Body of pancreas (tissue), 4 donors: ENCODE results near the gene TBX15. TPM values are rescaled to one million over a fixed set of nuclear protein-coding genes. Genes with fewer than 3 reads are reported as not detected.

Source experiments
- ATAC-seq: fragments of 150-250 bp; one replicate; pipeline ENCODE4 v1.9.1; 2016
- DNase-seq, 4 donors: peaks; one replicate each; pipeline ENCODE4 v3.0.0-alpha.2; 2019
- H3K27ac ChIP-seq, 4 donors: fragments of 200-600 bp; sonication (generic); 1 replicate in 3 of 4; 2 replicates in 1 of 4; pipeline versions ENCODE4 v1.5.1 to v1.6.1; 2016 to 2019; ENCODE audit warnings: mild to moderate bottlenecking in 1 of 4, mixed read lengths in 1 of 4, moderate library complexity in 1 of 4
- H3K27me3 ChIP-seq, 2 donors: fragments of 200-600 bp; sonication (generic); one replicate each; pipeline ENCODE4 v1.6.0; 2016; ENCODE audit warnings: mild to moderate bottlenecking in 1 of 2
- H3K36me3 ChIP-seq, 2 donors: fragments of 200-600 bp; sonication (generic); replicated peaks in 1 of 2; 2 replicates each; pipeline ENCODE4 v1.5.1; 2016; ENCODE audit warnings: low read depth in 2 of 2; ENCODE audit not compliant: insufficient read depth in 1 of 2
- H3K4me1 ChIP-seq: fragments of 200-600 bp; sonication (generic); one replicate; pipeline ENCODE4 v1.6.0; 2016
- H3K4me3 ChIP-seq, 2 donors: fragments of 200-600 bp; sonication (generic); 1 replicate in 1 of 2; 2 replicates in 1 of 2; pipeline ENCODE4 v1.5.1; 2016 to 2019
- H3K9me3 ChIP-seq, 3 donors: fragments of 200-600 bp; sonication (generic); 1 replicate in 2 of 3; 2 replicates in 1 of 3; pipeline ENCODE4 v1.5.1; 2016
- CTCF ChIP-seq, 7 experiments: fragments of 450-650 bp in 4 of 7; fragments of 200-600 bp in 3 of 7; sonication (generic) in 3 of 7; IDR thresholded peaks; one replicate each; pipeline ENCODE4 v1.5.1; 2016 to 2019; ENCODE audit warnings: antibody characterized with exemption in 7 of 7
- POLR2A ChIP-seq, 3 donors: fragments of 450-650 bp; IDR thresholded peaks; one replicate each; pipeline ENCODE4 v1.6.1; 2016; ENCODE audit warnings: antibody characterized with exemption in 3 of 3, mild to moderate bottlenecking in 2 of 3
- WGBS, 2 donors: methylation state at CpG; one replicate each; pipeline ENCODE4 v1.1.5; 2017; 5-methylcytosine and 5-hydroxymethylcytosine counted together
- intact Hi-C: fragments of 100-400 bp; cut with DNase I; formaldehyde crosslinking; loops from one replicate; pipeline ENCODE4 v1.15.1; 2023
- total RNA-seq, 2 donors: library from RNA; depleted of rRNA; stranded (reverse); fragments of >200 nt; gene quantifications; one replicate each; pipeline ENCODE4 v1.1.0, GENCODE V29; 2016

The TBX15 gene
- total RNA-seq, 2 donors from 2014 or later, result not detected

- H3K4me3 ChIP-seq, result no peak overlapping the region
- H3K4me1 ChIP-seq, result peaks cover 28% of the 10 kb centered on the region
- 12 to 15% methylated on average over 2 of the region's 2 CpGs for WGBS, 2 donors
- peaks cover 0 to 18% of the 10 kb centered on the region in 2 donors for H3K27me3 ChIP-seq
- TF ChIP-seq POLR2A (IDR thresholded peaks at IDR 0.05) (no peak), CTCF (IDR thresholded peaks at IDR 0.05) (no peak)
- H3K27ac ChIP-seq, result no peak overlapping the region
- ATAC-seq, result no peak
- H3K9me3 ChIP-seq, result no peaks in the 10 kb centered on the region
- no peaks in the 10 kb centered on the region for H3K36me3 ChIP-seq
- intact Hi-C loops, result loop anchor here (10.0 kb wide), 1 partner anchor 934 kb away; no protein-coding TSS in a partner anchor
- DNase-seq, result no peak
Observed at GRCh38 chr1:119009312-119009655, 21.1 kb upstream of the TBX15 start.

- Histone ChIP-seq H3K27ac (no peak overlapping the region), H3K36me3 (no peaks in the 10 kb centered on the region), H3K4me3 (no peak overlapping the region), H3K9me3 (no peaks in the 10 kb centered on the region), H3K4me1 (peaks cover 28% of the 10 kb centered on the region), H3K27me3 (peaks cover 0 to 24% of the 10 kb centered on the region in 2 donors)
- DNase-seq, result peak; percentile 43 to 56 (median 49)
- peak; percentile 6 to 78 (median 69) for TF ChIP-seq CTCF (IDR thresholded peaks at IDR 0.05)
- TF ChIP-seq POLR2A (IDR thresholded peaks at IDR 0.05), result no peak
- WGBS, 2 donors, result 4 to 9% methylated on average over 20 to 22 of the region's 22 CpGs
- ATAC-seq, result peak; percentile 70
- intact Hi-C loops, result loop anchor here (10.0 kb wide), 1 partner anchor 934 kb away; no protein-coding TSS in a partner anchor
Observed at GRCh38 chr1:119008483-119009311, 20.6 kb upstream of the TBX15 start.

- H3K36me3 ChIP-seq, result no peaks in the 10 kb centered on the region
- peaks cover 0 to 27% of the 10 kb centered on the region in 2 donors for H3K27me3 ChIP-seq
- no peak overlapping the region for H3K27ac ChIP-seq
- no peaks in the 10 kb centered on the region for H3K9me3 ChIP-seq
- no peak overlapping the region for H3K4me3 ChIP-seq
- peaks cover 28% of the 10 kb centered on the region for H3K4me1 ChIP-seq
- no peak for ATAC-seq
- 4 to 12% methylated on average over 3 to 61 of the region's 61 CpGs for WGBS, 2 donors
- TF ChIP-seq CTCF (IDR thresholded peaks at IDR 0.05) (no peak), POLR2A (IDR thresholded peaks at IDR 0.05) (no peak)
- DNase-seq, result no peak
- intact Hi-C loops, result loop anchor here (10.0 kb wide), 1 partner anchor 933 kb away; no protein-coding TSS in a partner anchor
Observed at GRCh38 chr1:119007670-119008482, 19.7 kb upstream of the TBX15 start.

GRCh38 chr1:119007339-119007669 lies 19.2 kb upstream of the TBX15 start:
- peaks cover 28% of the 10 kb centered on the region for H3K4me1 ChIP-seq
- no peak for TF ChIP-seq POLR2A (IDR thresholded peaks at IDR 0.05)
- no peak for TF ChIP-seq CTCF (IDR thresholded peaks at IDR 0.05)
- no peak for DNase-seq
- no peaks in the 10 kb centered on the region for H3K9me3 ChIP-seq
- no peak overlapping the region for H3K27ac ChIP-seq
- H3K27me3 ChIP-seq, result peaks cover 0 to 27% of the 10 kb centered on the region in 2 donors
- WGBS, 2 donors, result 0 to 3% methylated on average over 3 to 22 of the region's 22 CpGs
- no peak for ATAC-seq
- intact Hi-C loops, result loop anchor here (10.0 kb wide), 1 partner anchor 933 kb away; no protein-coding TSS in a partner anchor
- H3K36me3 ChIP-seq, result no peaks in the 10 kb centered on the region
- no peak overlapping the region for H3K4me3 ChIP-seq
